ENCODE data around the gene RBM33. TPM values are rescaled to one million over a fixed set of nuclear protein-coding genes. Genes with fewer than 3 reads are reported as not detected.

The RBM33 gene
- total RNA-seq, 1 donor = 23.7 TPM

DNA sequence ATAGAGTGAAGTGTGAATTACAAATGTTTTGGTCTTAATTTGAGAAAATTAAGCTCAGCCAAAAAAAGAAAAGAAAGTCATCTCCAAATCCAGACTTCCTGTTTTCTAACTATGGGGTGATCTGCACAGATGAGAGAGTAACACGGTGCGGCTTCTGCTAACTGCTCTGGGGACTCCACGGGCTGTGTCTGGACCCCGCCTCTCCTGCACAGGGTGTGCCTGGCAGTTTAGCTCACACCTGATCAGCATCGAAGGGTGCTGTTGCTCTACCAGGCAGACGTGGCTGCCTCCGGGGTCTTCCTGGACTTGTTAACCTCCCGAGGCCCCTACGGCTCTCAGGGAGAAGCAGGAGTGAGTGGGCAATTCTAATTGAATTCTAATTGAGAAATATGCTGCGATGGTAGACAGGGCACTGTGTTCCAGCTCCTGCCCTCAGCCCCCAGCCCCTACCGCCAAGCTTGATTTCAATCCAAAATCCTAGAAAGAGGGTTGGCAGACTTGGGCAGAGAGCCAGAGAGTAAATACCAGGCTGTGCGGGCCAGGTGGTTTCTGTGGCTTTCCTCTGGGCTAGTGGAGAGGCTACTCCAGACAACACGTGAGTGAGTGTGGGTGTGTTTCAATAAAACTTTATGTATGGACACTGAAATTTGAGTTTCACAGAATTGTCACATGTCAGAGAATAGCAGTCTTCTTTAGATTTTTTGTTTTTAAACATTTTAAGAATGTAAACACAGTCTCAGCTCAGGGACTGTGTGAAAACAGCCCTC lies 154.4 kb downstream of the RBM33 start:
- TF ChIP-seq, protein P1, sequence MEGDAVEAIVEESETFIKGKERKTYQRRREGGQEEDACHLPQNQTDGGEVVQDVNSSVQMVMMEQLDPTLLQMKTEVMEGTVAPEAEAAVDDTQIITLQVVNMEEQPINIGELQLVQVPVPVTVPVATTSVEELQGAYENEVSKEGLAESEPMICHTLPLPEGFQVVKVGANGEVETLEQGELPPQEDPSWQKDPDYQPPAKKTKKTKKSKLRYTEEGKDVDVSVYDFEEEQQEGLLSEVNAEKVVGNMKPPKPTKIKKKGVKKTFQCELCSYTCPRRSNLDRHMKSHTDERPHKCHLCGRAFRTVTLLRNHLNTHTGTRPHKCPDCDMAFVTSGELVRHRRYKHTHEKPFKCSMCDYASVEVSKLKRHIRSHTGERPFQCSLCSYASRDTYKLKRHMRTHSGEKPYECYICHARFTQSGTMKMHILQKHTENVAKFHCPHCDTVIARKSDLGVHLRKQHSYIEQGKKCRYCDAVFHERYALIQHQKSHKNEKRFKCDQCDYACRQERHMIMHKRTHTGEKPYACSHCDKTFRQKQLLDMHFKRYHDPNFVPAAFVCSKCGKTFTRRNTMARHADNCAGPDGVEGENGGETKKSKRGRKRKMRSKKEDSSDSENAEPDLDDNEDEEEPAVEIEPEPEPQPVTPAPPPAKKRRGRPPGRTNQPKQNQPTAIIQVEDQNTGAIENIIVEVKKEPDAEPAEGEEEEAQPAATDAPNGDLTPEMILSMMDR (IDR thresholded peaks at IDR 0.05; ENCODE audit: insufficient read depth, low read depth, low read length) = no peak
- H3K4me3 ChIP-seq (ENCODE audit: low read depth, low read length) = no peak overlapping the region
- no peak for DNase-seq (ENCODE audit: low read depth)

DNA sequence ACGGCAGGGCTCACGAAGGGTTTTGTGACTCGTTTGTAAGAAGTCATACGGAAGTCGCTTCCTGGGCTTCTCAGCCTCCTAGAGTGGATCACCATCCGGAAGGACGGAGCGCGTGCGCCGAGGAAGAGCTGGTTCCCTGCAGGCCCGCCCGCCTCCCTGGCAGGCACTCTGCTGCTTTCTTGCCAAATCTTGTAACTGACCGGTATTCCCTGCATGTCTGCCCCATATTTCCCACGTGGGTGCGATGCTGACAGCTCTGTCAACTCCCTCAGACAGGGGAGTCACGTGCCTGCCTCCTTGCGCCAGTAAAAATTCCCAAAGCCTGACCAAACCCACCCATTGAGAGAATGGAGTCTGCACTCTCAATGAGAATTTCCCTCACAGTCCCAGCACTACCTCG lies 155.1 kb downstream of the RBM33 start:
- DNase-seq (ENCODE audit: low read depth) = no peak
- TF ChIP-seq, protein P1 (IDR thresholded peaks at IDR 0.05; ENCODE audit: insufficient read depth, low read depth, low read length) = no peak
- no peak overlapping the region for H3K4me3 ChIP-seq (ENCODE audit: low read depth, low read length)

DNA sequence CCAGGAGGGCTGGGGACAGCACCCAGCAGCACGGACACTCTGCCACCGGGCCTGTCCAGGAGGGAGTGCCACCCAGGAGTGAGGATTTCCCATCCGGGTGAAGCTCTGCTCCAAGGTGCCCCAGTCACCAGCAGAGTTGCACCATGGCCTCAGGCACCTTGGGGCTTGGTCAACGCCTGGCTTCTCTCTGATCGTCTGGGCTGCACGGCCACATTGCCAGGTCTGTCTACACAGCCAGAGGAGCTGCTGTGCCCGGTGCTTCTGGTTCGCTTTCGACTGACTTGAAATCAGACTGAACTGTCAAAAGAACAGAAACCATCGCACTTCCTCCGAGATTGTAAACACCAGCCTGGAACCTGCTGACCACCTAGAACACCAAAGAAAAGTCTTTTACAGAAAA lies 155.8 kb downstream of the RBM33 start:
- no peak overlapping the region for H3K4me3 ChIP-seq (ENCODE audit: low read depth, low read length)
- DNase-seq (ENCODE audit: low read depth) = no peak
- TF ChIP-seq, protein P1 (IDR thresholded peaks at IDR 0.05; ENCODE audit: insufficient read depth, low read depth, low read length) = no peak

DNA sequence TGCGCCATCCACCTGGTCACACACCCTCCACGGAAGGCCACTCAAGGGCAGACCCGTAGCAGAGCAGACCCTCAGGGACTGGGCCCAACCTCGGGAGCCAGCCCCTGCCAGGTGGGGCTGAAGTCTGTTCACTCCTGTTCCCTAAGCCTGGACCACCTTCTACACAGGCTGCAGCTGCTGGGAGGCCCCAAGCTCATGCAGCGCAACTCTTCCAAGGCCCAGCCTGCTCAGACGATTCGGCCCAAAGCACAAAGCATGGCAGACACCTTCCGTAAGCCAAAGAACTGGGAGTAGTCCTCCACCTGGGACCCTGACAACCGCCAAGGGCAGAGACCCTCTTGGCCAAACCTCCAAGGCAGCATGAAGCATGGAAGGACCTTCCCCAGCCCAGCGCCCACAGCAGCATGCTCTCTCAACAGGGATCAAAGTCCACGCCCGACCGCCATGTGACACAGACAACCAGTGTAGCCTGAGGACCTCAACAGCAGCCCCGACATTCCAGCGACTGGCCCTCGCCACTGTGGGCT lies 156.3 kb downstream of the RBM33 start:
- no peak for DNase-seq (ENCODE audit: low read depth)
- no peak overlapping the region for H3K4me3 ChIP-seq (ENCODE audit: low read depth, low read length)
- TF ChIP-seq, protein P1 (IDR thresholded peaks at IDR 0.05; ENCODE audit: insufficient read depth, low read depth, low read length) = no peak

DNA sequence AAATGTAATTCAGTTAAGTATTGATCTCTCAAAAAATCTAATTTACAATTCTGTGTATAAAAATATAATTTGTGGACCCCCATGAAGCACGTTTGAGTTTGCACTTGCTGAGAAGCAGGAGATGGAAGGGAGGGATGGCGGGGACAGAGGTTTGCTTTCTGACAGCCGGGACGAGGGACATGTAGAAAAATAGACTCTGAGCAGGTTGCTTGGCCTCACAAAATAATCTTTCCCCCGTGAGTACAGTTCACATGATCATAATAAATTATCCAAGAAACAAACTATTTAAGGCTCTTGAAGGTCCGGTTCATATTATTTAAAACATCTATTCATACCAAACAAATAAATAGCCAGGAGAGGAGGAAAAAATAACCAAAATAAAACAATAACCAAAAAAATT lies 157.8 kb downstream of the RBM33 start:
- DNase-seq (ENCODE audit: low read depth) = no peak
- no peak overlapping the region for H3K4me3 ChIP-seq (ENCODE audit: low read depth, low read length)
- TF ChIP-seq, protein P1 (IDR thresholded peaks at IDR 0.05; ENCODE audit: insufficient read depth, low read depth, low read length) = no peak

DNA sequence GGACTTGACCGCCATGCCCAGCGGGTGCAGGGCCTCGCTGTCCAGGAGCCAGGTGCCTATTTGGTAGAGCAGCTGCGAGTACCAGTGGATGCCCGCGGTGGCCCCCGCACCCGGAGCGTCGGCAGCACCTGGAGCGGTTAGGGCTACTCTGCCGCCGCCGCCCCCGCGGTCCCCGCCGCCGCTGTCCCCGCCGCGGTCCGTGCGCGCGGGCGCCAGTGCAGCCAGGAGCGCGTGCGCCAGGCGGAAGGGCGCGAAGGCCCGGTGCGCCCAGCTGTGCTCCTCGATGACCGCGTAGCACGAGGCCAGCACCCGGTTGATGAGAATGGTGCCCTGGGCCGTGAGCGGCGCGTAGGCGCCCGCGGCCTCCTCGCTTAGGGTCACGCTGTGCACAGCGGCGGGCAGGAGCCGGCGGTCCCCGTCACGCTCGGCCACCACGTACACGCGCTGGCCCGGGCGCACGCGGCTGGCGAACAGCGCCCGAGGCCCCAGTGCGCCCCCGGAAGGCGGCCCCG lies 158.5 kb downstream of the RBM33 start:
- no peak for DNase-seq (ENCODE audit: low read depth)
- TF ChIP-seq, protein P1 (IDR thresholded peaks at IDR 0.05; ENCODE audit: insufficient read depth, low read depth, low read length) = no peak
- no peak overlapping the region for H3K4me3 ChIP-seq (ENCODE audit: low read depth, low read length)

Data from fibroblast of villous mesenchyme (primary cell).